IMR-90 (cell line): ENCODE data around the gene RCC1. TPM values are rescaled to one million over a fixed set of nuclear protein-coding genes. Genes with fewer than 3 reads are reported as not detected.

Source experiments
- ATAC-seq: fragments of 200-7000 bp; cut with Tn5 transposase; 2 replicates; pipeline ENCODE4 v1.9.1; 2020; ENCODE audit warnings: low read depth, mild to moderate bottlenecking, moderate library complexity
- BruUV-seq: library from RNA; stranded (reverse); fragments of 400-500 nt; replicated peaks from 2 replicates; lab custom pipeline; 2021; lab: Mats Ljungman, UMichigan
- CTCF ChIA-PET: fragments of 300-600 bp; formaldehyde crosslinking; extraction: SDS; loops from one replicate; lab custom pipeline; 2021; ENCODE audit warnings: antibody characterized with exemption; lab: Yijun Ruan, JAX
- POLR2A ChIA-PET: fragments of 300-600 bp; sonication (Branson Sonifier 250); formaldehyde crosslinking; loops from one replicate; lab custom pipeline; 2022; ENCODE audit warnings: antibody characterized with exemption; ENCODE audit not compliant: unreplicated experiment; lab: Charles Lee
- DNase-seq: peaks from one replicate; pipeline ENCODE4 v3.0.0; 2013
- H2AFZ ChIP-seq: replicated peaks from 2 replicates; pipeline ENCODE3; 2013; ENCODE audit warnings: low read length, mild to moderate bottlenecking; ENCODE audit not compliant: poor library complexity
- H2AK5ac ChIP-seq: 2 replicates; pipeline ENCODE4 v1.6.1; 2013; ENCODE audit warnings: low read depth, low read length, inconsistent platforms
- H2AK9ac ChIP-seq: replicated peaks from 2 replicates; pipeline ENCODE3; 2013; ENCODE audit warnings: mild to moderate bottlenecking, low read depth, low read length, moderate library complexity; ENCODE audit not compliant: poor library complexity
- H2BK120ac ChIP-seq: 2 replicates; pipeline ENCODE4 v1.6.1; 2013; ENCODE audit warnings: low read depth, low read length, inconsistent platforms
- H2BK15ac ChIP-seq: 3 replicates; pipeline ENCODE4 v1.6.1; 2013; ENCODE audit warnings: low read depth, low read length, inconsistent platforms
- H2BK20ac ChIP-seq: 2 replicates; pipeline ENCODE4 v1.6.1; 2013; ENCODE audit warnings: low read depth, mild to moderate bottlenecking, inconsistent platforms, low read length, moderate library complexity
- H2BK5ac ChIP-seq: 2 replicates; pipeline ENCODE4 v1.6.1; 2013; ENCODE audit warnings: mild to moderate bottlenecking, low read depth, low read length, inconsistent platforms; ENCODE audit not compliant: poor library complexity, severe bottlenecking
- H3K14ac ChIP-seq: replicated peaks from 2 replicates; pipeline ENCODE4 v1.6.1; 2013; ENCODE audit warnings: low read depth, low read length, inconsistent platforms
- H3K18ac ChIP-seq: 2 replicates; pipeline ENCODE4 v1.6.1; 2013; ENCODE audit warnings: low read depth, low read length, control low read depth
- H3K23ac ChIP-seq: 2 replicates; pipeline ENCODE4 v1.6.1; 2013; ENCODE audit warnings: low read depth, low read length, inconsistent platforms
- H3K27ac ChIP-seq: 2 replicates; pipeline ENCODE4 v1.5.1; 2013; ENCODE audit warnings: mild to moderate bottlenecking, control low read depth, low read length; ENCODE audit not compliant: insufficient read depth
- H3K27me3 ChIP-seq: 2 replicates; pipeline ENCODE4 v1.6.1; 2013; ENCODE audit warnings: low read length; ENCODE audit not compliant: control insufficient read depth, insufficient read depth
- H3K36me3 ChIP-seq: 2 replicates; pipeline ENCODE4 v1.6.1; 2013; ENCODE audit warnings: low read length, mixed read lengths; ENCODE audit not compliant: control insufficient read depth, insufficient read depth
- H3K4ac ChIP-seq: 2 replicates; pipeline ENCODE4 v1.6.1; 2013; ENCODE audit warnings: low read depth, low read length, inconsistent platforms
- H3K4me1 ChIP-seq: 2 replicates; pipeline ENCODE4 v1.6.1; 2013; ENCODE audit warnings: low read length, mixed read lengths; ENCODE audit not compliant: control insufficient read depth, insufficient read depth
- H3K4me2 ChIP-seq: 2 replicates; pipeline ENCODE4 v1.6.1; 2013; ENCODE audit warnings: low read depth, mild to moderate bottlenecking, control low read depth, low read length, moderate library complexity
- H3K4me3 ChIP-seq: 2 replicates; pipeline ENCODE4 v1.5.1; 2013; ENCODE audit warnings: low read depth, mild to moderate bottlenecking, control low read depth, low read length, moderate library complexity; ENCODE audit not compliant: insufficient read depth
- H3K56ac ChIP-seq: 2 replicates; pipeline ENCODE4 v1.6.1; 2013; ENCODE audit warnings: low read length, inconsistent platforms; ENCODE audit not compliant: insufficient read depth; ENCODE audit errors: extremely low read depth
- H3K79me1 ChIP-seq, 2 experiments: 2 replicates each; pipeline ENCODE4 v1.6.1; 2013; ENCODE audit warnings: low read length in 2 of 2, inconsistent platforms in 1 of 2, low read depth in 1 of 2
- H3K9ac ChIP-seq: 2 replicates; pipeline ENCODE4 v1.6.1; 2013; ENCODE audit warnings: low read depth, low read length, control low read depth
- H3K9me1 ChIP-seq: 2 replicates; pipeline ENCODE4 v1.6.1; 2013; ENCODE audit warnings: low read length, inconsistent platforms; ENCODE audit not compliant: insufficient read depth
- H3K9me3 ChIP-seq: 2 replicates; pipeline ENCODE4 v1.6.1; 2013; ENCODE audit warnings: low read length; ENCODE audit not compliant: control insufficient read depth, insufficient read depth
- H4K20me1 ChIP-seq: 2 replicates; pipeline ENCODE4 v1.6.1; 2013; ENCODE audit warnings: low read length, inconsistent platforms; ENCODE audit not compliant: insufficient read depth
- H4K5ac ChIP-seq: 2 replicates; pipeline ENCODE4 v1.6.1; 2013; ENCODE audit warnings: mild to moderate bottlenecking, low read depth, low read length, control low read depth
- H4K8ac ChIP-seq, 2 experiments: 2 replicates each; pipeline ENCODE4 v1.6.1; 2013; ENCODE audit warnings: low read depth in 2 of 2, low read length in 2 of 2, control low read depth in 1 of 2, inconsistent platforms in 1 of 2
- H4K91ac ChIP-seq: 2 replicates; pipeline ENCODE4 v1.6.1; 2013; ENCODE audit warnings: low read depth, low read length, inconsistent platforms; ENCODE audit not compliant: insufficient read depth
- BHLHE40 ChIP-seq: fragments of 150-350 bp; IDR thresholded peaks from 2 replicates; pipeline ENCODE4 v1.6.1; 2016; ENCODE audit warnings: mild to moderate bottlenecking, low read depth, low read length
- CEBPB ChIP-seq: IDR thresholded peaks from 2 replicates; pipeline ENCODE4 v1.6.1; 2012; ENCODE audit warnings: low read depth, low read length, improper control_type of control experiment
- FOS ChIP-seq: fragments of 150-350 bp; IDR thresholded peaks from 2 replicates; pipeline ENCODE4 v1.6.1; 2016; ENCODE audit warnings: low read depth, low read length
- NFE2L2 ChIP-seq: fragments of 150-350 bp; IDR thresholded peaks from 2 replicates; pipeline ENCODE4 v1.6.1; 2016; ENCODE audit warnings: low read depth, mild to moderate bottlenecking, low read length
- POLR2A ChIP-seq: IDR thresholded peaks from 2 replicates; pipeline ENCODE4 v1.6.1; 2012; ENCODE audit warnings: mild to moderate bottlenecking, low read depth, low read length
- SMC3 ChIP-seq: fragments of 150-350 bp; IDR thresholded peaks from 2 replicates; pipeline ENCODE4 v1.6.1; 2016; ENCODE audit warnings: low read depth, mild to moderate bottlenecking, antibody characterized with exemption, low read length, moderate library complexity
- WGBS, 2 experiments: methylation state at CpG; one replicate each; pipeline versions ENCODE4 v1.1.5 to v1.1.7; 2013; ENCODE audit warnings: missing lambda C conversion rate in 2 of 2; ENCODE audit not compliant: insufficient read length in 1 of 2; ENCODE audit errors: extremely low coverage in 2 of 2; 5-methylcytosine and 5-hydroxymethylcytosine counted together
- dilution Hi-C: fragments of 300-500 bp; cut with HindIII; formaldehyde crosslinking; loops from one replicate; pipeline ENCODE4 v1.14.3; 2018; ENCODE audit warnings: low sequenced_read_pairs; ENCODE audit not compliant: unreplicated experiment
- in situ Hi-C: fragments of 300-500 bp; cut with MboI; formaldehyde crosslinking; loops from 3 replicates; pipeline ENCODE4 v1.14.3; 2019; ENCODE audit warnings: low sequenced_read_pairs, inconsistent platforms, mixed read lengths
- intact Hi-C: fragments of 100-400 bp; cut with micrococcal nuclease; formaldehyde crosslinking; loops from 2 replicates; pipeline ENCODE4 v1.10.0; 2022
- polyA plus RNA-seq, 3 experiments: library from polyadenylated mRNA; depleted of rRNA; stranded (reverse); fragments of >200 nt; gene quantifications; 2 replicates each; pipeline ENCODE4 v1.2.3, GENCODE V29; 2012; ENCODE audit warnings: low replicate concordance in 1 of 3
- total RNA-seq: library from RNA; depleted of rRNA; stranded (reverse); fragments of >200 nt; gene quantifications from 2 replicates; pipeline ENCODE4 v1.2.3, GENCODE V29; 2012

The RCC1 gene
- total and polyA plus RNA-seq, 2 of the 4 experiments (the other 2 are of a cell fraction) = 33.2 to 43.9 TPM

DNA sequence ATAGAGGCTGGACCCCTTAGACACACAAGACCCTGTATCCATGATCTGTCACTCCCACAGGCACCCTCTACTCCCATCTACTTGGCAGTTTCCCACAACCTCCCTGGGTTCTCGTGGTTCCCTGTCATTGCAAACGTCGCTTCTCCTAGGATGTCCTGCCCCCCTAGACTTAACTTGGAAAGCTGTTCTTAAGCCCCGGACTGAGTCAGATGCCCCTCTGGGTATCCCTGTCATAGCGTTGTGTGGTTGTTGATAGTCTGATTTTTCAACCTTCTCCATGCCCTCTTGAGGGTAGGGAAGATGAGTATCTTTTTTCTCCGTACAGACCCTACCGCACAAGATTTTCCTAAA, 11.8 kb downstream of the RCC1 start:
- Histone ChIP-seq H2BK120ac (no peak overlapping the region), H4K91ac (no peak overlapping the region), H3K9me3 (no peaks in the 10 kb centered on the region), H3K9me1 (no peaks in the 10 kb centered on the region; the same call in 1 of the 2 replicates), H3K4me1 (peaks cover 9% of the 10 kb centered on the region), H2AK5ac (peak overlapping the region; percentile 42; the same call in 1 of the 2 replicates), H3K18ac (no peak overlapping the region), H3K14ac (no peak overlapping the region; the same call in 1 of the 2 replicates), H2BK5ac (no peak overlapping the region), H4K20me1 (peaks cover 64% of the 10 kb centered on the region), H2AK9ac (no peak overlapping the region), H2BK20ac (no peak overlapping the region), H3K4me2 (peak overlapping the region; percentile 67), H3K4me3 (no peak overlapping the region), H3K27me3 (no peaks in the 10 kb centered on the region), H3K56ac (no peak overlapping the region), H2BK15ac (no peak overlapping the region), H2AFZ (no peak overlapping the region), H3K36me3 (peaks cover 5% of the 10 kb centered on the region), H4K8ac (no peak overlapping the region; a peak in 1 of 4 replicates), H3K4ac (peak overlapping the region; percentile 12; the same call in 1 of the 2 replicates), H3K9ac (peak overlapping the region; percentile 19; the same call in 1 of the 2 replicates), H3K23ac (peak overlapping the region; percentile 64; the same call in 1 of the 2 replicates), H4K5ac (no peak overlapping the region), H3K79me1 (peaks cover 17 to 42% of the 10 kb centered on the region in 2 experiments), H3K27ac (peak overlapping the region; percentile 2; the same call in 1 of the 2 replicates)
- in situ Hi-C loops (loop anchor here (5.0 kb wide), 1 partner anchor 85 kb away; no protein-coding TSS in a partner anchor), intact Hi-C loops (loop anchor here (5.0 kb wide), 2 partner anchors 65 to 360 kb away; no protein-coding TSS in a partner anchor), dilution Hi-C loops (no loop called here)
- no TSS peak for BruUV-seq
- WGBS, 2 experiments = 0% methylated on average over 1 of the region's 7 CpGs; no CpG with 5 or more reads in 1 of the 2 experiments
- POLR2A ChIA-PET = interaction anchor here (0.5 kb wide), 1 partner anchor 138 kb away, joined by 4 read pairs; no protein-coding TSS in a partner anchor
- CTCF ChIA-PET = interaction anchor here (0.5 kb wide), 1 partner anchor 10 kb away, joined by 3 read pairs; no protein-coding TSS in a partner anchor
- DNase-seq (peak; percentile 37), ATAC-seq (peak; percentile 13)
- TF ChIP-seq POLR2A (no peak; the same call in 1 of the 2 replicates), NFE2L2 (no peak), SMC3 (no peak), FOS (no peak), CEBPB (no peak), BHLHE40 (no peak)
